PC-3 (cell line): Measurements from ENCODE around the gene PRAMEF27. TPM values are rescaled to one million over a fixed set of nuclear protein-coding genes. Genes with fewer than 3 reads are reported as not detected.

Source experiments
- total RNA-seq: library from RNA; depleted of rRNA; stranded (reverse); fragments of >200 nt; gene quantifications from 2 replicates; pipeline ENCODE4 v1.2.3, GENCODE V29; 2014; rRNA removed

PRAMEF27 gene
- total RNA-seq, 1 experiment from 2014 or later, result not detected

Other genes with a start within 250 kb of the PRAMEF27 start
- not detected in 2 replicates for gene PRAMEF11, start 225.2 kb downstream of the PRAMEF27 start, total RNA-seq
- gene HNRNPCL1, start 207.9 kb downstream of the PRAMEF27 start, total RNA-seq, result not detected in 2 replicates
- not detected in 2 replicates for gene PRAMEF2, start 199.5 kb downstream of the PRAMEF27 start, total RNA-seq
- not detected in 2 replicates for gene PRAMEF4, start 170.4 kb downstream of the PRAMEF27 start, total RNA-seq
- gene PRAMEF10, start 158.3 kb downstream of the PRAMEF27 start, total RNA-seq, result not detected in 2 replicates
- gene PRAMEF7, start 140.0 kb downstream of the PRAMEF27 start, total RNA-seq, result not detected in 2 replicates
- not detected in 2 replicates for gene PRAMEF6, start 109.0 kb downstream of the PRAMEF27 start, total RNA-seq
- gene HNRNPCL3, start 4.2 kb upstream of the PRAMEF27 start, total RNA-seq, result not detected in 2 replicates
- not detected in 2 replicates for gene PRAMEF25, start 14.2 kb upstream of the PRAMEF27 start, total RNA-seq
- not detected in 2 replicates for gene HNRNPCL2, start 60.3 kb upstream of the PRAMEF27 start, total RNA-seq
- not detected in 2 replicates for gene PRAMEF26, start 99.4 kb upstream of the PRAMEF27 start, total RNA-seq
- gene HNRNPCL4, start 109.1 kb upstream of the PRAMEF27 start, total RNA-seq, result not detected in 2 replicates
- gene PRAMEF9, start 115.3 kb upstream of the PRAMEF27 start, total RNA-seq, result not detected in 2 replicates
- not detected in 2 replicates for gene PRAMEF13, start 144.8 kb upstream of the PRAMEF27 start, total RNA-seq
- gene PRAMEF18, start 169.6 kb upstream of the PRAMEF27 start, total RNA-seq, result not detected in 2 replicates
- gene PRAMEF5, start 197.6 kb upstream of the PRAMEF27 start, total RNA-seq, result not detected in 2 replicates
- gene PRAMEF8, start 228.6 kb upstream of the PRAMEF27 start, total RNA-seq, result not detected in 2 replicates
- gene PRAMEF33, start 247.0 kb upstream of the PRAMEF27 start, total RNA-seq, result not detected in 2 replicates